Prostate gland (tissue), 2 donors: ENCODE results near the gene SGSH.

Experiments
- CTCF ChIP-seq, 4 experiments: fragments of 200-600 bp in 2 of 4; fragments of 450-650 bp in 2 of 4; sonication (generic) in 2 of 4; IDR thresholded peaks; 1 replicate in 3 of 4; 2 replicates in 1 of 4; pipeline ENCODE4 v1.5.1; 2016 to 2019; ENCODE audit warnings: antibody characterized with exemption in 4 of 4, mild to moderate bottlenecking in 2 of 4, moderate library complexity in 2 of 4
- POLR2AphosphoS5 ChIP-seq: sonication (generic); formaldehyde crosslinking; IDR thresholded peaks from one replicate; pipeline ENCODE4 v1.6.1; 2017; ENCODE audit warnings: antibody characterized with exemption

- TF ChIP-seq CTCF (IDR thresholded peaks at IDR 0.05): no peak
- TF ChIP-seq POLR2AphosphoS5: no peak
Observed at GRCh38 chr17:80261895-80262279, 41.8 kb upstream of the SGSH start.
